ENCODE results near the gene SHBG. TPM values are rescaled to one million over a fixed set of nuclear protein-coding genes. Genes with fewer than 3 reads are reported as not detected.

Gene SHBG
- total and polyA plus RNA-seq, 2 donors (not counting 1 experiment from before 2014, with no cell fraction given): 0.33 to 0.45 TPM

DNA sequence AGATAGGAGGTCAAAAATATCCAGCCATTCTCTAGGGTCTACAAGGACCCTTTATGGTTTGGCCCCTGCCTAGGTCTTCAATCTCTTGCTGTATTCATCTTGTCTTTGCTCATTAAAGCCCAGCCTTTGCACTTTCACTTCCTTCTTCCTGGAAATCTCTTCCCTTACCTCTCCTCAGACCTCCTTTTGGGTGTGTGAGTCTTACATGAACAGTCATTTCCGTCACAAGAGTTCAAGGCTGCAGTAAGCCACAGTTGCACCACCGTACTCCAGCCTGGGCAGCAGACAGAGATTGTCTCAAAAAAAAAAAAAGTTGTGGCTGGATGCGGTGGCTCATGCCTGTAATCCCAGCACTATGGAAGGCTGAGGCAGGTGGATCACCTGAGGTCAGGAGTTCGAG, 14.8 kb downstream of the SHBG start:
- H2AFZ ChIP-seq (ENCODE audit: low read length): no peak overlapping the region
- H3K9ac ChIP-seq (ENCODE audit: insufficient read depth, low read length): no peak overlapping the region
- no peaks in the 10 kb centered on the region for H3K9me3 ChIP-seq (ENCODE audit: control insufficient read depth, insufficient read depth, low read depth, low read length)
- no peaks in the 10 kb centered on the region for H3K36me3 ChIP-seq (ENCODE audit: control insufficient read depth, insufficient read depth, low read length)
- H3K79me2 ChIP-seq (ENCODE audit: control insufficient read depth, insufficient read depth, low read length): no peaks in the 10 kb centered on the region
- H3K4me2 ChIP-seq (ENCODE audit: extremely low read depth, insufficient read depth, low read length): no peak overlapping the region
- DNase-seq (ENCODE audit: low read depth in 2 of 2): no peak
- no peaks in the 10 kb centered on the region for H4K20me1 ChIP-seq (ENCODE audit: control insufficient read depth, extremely low read depth, insufficient read depth, low read length)
- no peak overlapping the region for H3K27ac ChIP-seq (ENCODE audit: insufficient read depth, low read length)
- H3K4me3 ChIP-seq (replicated peaks in 1 of 4; ENCODE audit: control extremely low read depth in 1 of 4, insufficient read depth in 1 of 4, low read depth in 3 of 4, low read length in 4 of 4): no peak overlapping the region
- peaks cover 2% of the 10 kb centered on the region for H3K27me3 ChIP-seq (ENCODE audit: control insufficient read depth, insufficient read depth, low read length)
- H3K4me1 ChIP-seq (ENCODE audit: control insufficient read depth, extremely low read depth, insufficient read depth, low read length): no peaks in the 10 kb centered on the region
- TF ChIP-seq, protein P1, sequence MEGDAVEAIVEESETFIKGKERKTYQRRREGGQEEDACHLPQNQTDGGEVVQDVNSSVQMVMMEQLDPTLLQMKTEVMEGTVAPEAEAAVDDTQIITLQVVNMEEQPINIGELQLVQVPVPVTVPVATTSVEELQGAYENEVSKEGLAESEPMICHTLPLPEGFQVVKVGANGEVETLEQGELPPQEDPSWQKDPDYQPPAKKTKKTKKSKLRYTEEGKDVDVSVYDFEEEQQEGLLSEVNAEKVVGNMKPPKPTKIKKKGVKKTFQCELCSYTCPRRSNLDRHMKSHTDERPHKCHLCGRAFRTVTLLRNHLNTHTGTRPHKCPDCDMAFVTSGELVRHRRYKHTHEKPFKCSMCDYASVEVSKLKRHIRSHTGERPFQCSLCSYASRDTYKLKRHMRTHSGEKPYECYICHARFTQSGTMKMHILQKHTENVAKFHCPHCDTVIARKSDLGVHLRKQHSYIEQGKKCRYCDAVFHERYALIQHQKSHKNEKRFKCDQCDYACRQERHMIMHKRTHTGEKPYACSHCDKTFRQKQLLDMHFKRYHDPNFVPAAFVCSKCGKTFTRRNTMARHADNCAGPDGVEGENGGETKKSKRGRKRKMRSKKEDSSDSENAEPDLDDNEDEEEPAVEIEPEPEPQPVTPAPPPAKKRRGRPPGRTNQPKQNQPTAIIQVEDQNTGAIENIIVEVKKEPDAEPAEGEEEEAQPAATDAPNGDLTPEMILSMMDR (conservative IDR thresholded peaks at IDR 0.05 in 1 of 2, IDR thresholded peaks at IDR 0.05 in 1 of 2; ENCODE audit: low read depth in 1 of 2, low read length in 2 of 2): no peak
- TF ChIP-seq EZH2 (IDR thresholded peaks at IDR 0.05; ENCODE audit: low read length, missing control alignments): no peak

DNA sequence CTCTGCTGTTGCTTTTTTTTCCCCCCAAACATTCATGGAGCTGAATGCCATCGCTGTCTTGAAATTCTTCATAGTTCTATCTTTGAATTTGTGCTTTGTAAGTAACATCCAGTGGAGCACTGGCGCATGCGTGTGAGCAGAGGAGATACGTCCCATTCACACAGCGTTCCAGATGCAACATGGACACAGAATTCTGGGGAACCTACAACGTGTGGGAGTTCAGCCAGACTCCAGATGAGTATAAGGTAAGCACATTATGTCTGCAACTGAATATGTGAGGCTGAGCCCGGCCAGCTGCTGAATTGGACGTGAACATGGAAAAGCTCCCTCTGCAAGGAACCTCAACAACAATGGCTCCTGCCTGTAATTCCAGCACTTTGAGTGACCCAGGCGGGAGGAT, 16.5 kb downstream of the SHBG start:
- Histone ChIP-seq H4K20me1 (ENCODE audit: control insufficient read depth, extremely low read depth, insufficient read depth, low read length) (no peaks in the 10 kb centered on the region), H3K9ac (ENCODE audit: insufficient read depth, low read length) (no peak overlapping the region), H3K4me1 (ENCODE audit: control insufficient read depth, extremely low read depth, insufficient read depth, low read length) (peaks cover 2% of the 10 kb centered on the region), H2AFZ (ENCODE audit: low read length) (no peak overlapping the region), H3K27me3 (ENCODE audit: control insufficient read depth, insufficient read depth, low read length) (peaks cover 16% of the 10 kb centered on the region), H3K4me3 (replicated peaks in 1 of 4; ENCODE audit: control extremely low read depth in 1 of 4, insufficient read depth in 1 of 4, low read depth in 3 of 4, low read length in 4 of 4) (no peak overlapping the region), H3K79me2 (ENCODE audit: control insufficient read depth, insufficient read depth, low read length) (no peaks in the 10 kb centered on the region), H3K9me3 (ENCODE audit: control insufficient read depth, insufficient read depth, low read depth, low read length) (no peaks in the 10 kb centered on the region), H3K4me2 (ENCODE audit: extremely low read depth, insufficient read depth, low read length) (no peak overlapping the region), H3K36me3 (ENCODE audit: control insufficient read depth, insufficient read depth, low read length) (no peaks in the 10 kb centered on the region), H3K27ac (ENCODE audit: insufficient read depth, low read length) (no peak overlapping the region)
- DNase-seq (ENCODE audit: low read depth in 2 of 2): peak in 1 of 2 donors; percentile 14
- no peak for TF ChIP-seq EZH2 (IDR thresholded peaks at IDR 0.05; ENCODE audit: low read length, missing control alignments)
- TF ChIP-seq, protein P1 (conservative IDR thresholded peaks at IDR 0.05 in 1 of 2, IDR thresholded peaks at IDR 0.05 in 1 of 2; ENCODE audit: low read depth in 1 of 2, low read length in 2 of 2): no peak

DNA sequence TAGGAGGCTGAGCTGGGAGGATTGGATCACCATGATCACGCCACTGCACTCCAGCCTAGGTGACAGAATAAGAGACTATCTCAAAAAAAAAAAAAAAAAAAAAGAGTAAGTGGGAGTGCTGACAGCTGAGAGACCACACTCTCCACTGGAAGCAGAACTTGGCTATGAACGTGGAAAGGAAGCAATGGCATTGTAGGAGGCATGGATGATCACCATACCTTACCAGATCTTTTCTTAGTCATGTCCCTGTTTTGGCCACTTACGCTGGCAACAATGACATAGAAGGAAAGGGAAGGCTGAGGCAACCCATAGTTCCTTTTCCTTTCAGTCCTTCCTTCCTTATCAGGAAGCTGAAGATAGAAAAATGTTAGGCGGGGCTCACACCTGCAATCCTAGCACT, 17.1 kb downstream of the SHBG start:
- H3K9ac ChIP-seq (ENCODE audit: insufficient read depth, low read length): no peak overlapping the region
- H3K27ac ChIP-seq (ENCODE audit: insufficient read depth, low read length): no peak overlapping the region
- H3K27me3 ChIP-seq (ENCODE audit: control insufficient read depth, insufficient read depth, low read length): peaks cover 21% of the 10 kb centered on the region
- peaks cover 2% of the 10 kb centered on the region for H3K4me1 ChIP-seq (ENCODE audit: control insufficient read depth, extremely low read depth, insufficient read depth, low read length)
- H3K9me3 ChIP-seq (ENCODE audit: control insufficient read depth, insufficient read depth, low read depth, low read length): no peaks in the 10 kb centered on the region
- H3K4me3 ChIP-seq (replicated peaks in 1 of 4; ENCODE audit: control extremely low read depth in 1 of 4, insufficient read depth in 1 of 4, low read depth in 3 of 4, low read length in 4 of 4): no peak overlapping the region
- DNase-seq (ENCODE audit: low read depth in 2 of 2): no peak
- no peak for TF ChIP-seq EZH2 (IDR thresholded peaks at IDR 0.05; ENCODE audit: low read length, missing control alignments)
- TF ChIP-seq, protein P1 (conservative IDR thresholded peaks at IDR 0.05 in 1 of 2, IDR thresholded peaks at IDR 0.05 in 1 of 2; ENCODE audit: low read depth in 1 of 2, low read length in 2 of 2): no peak
- H4K20me1 ChIP-seq (ENCODE audit: control insufficient read depth, extremely low read depth, insufficient read depth, low read length): no peaks in the 10 kb centered on the region
- H2AFZ ChIP-seq (ENCODE audit: low read length): no peak overlapping the region
- H3K79me2 ChIP-seq (ENCODE audit: control insufficient read depth, insufficient read depth, low read length): no peaks in the 10 kb centered on the region
- no peaks in the 10 kb centered on the region for H3K36me3 ChIP-seq (ENCODE audit: control insufficient read depth, insufficient read depth, low read length)
- no peak overlapping the region for H3K4me2 ChIP-seq (ENCODE audit: extremely low read depth, insufficient read depth, low read length)

Data from fibroblast of lung (primary cell).